Measurements from ENCODE around the gene MXRA7. TPM values are rescaled to one million over a fixed set of nuclear protein-coding genes. Genes with fewer than 3 reads are reported as not detected.

The MXRA7 gene
- total RNA-seq, 1 donor from 2014 or later: 411 TPM

- DNase-seq: no peak
- Histone ChIP-seq H3K9me3 (replicated peaks) (no peaks in the 10 kb centered on the region), H3K27me3 (ENCODE audit: low read depth) (no peaks in the 10 kb centered on the region), H3K4me3 (no peak overlapping the region), H3K4me1 (peaks cover 100% of the 10 kb centered on the region), H3K36me3 (peaks cover 34% of the 10 kb centered on the region), H3K27ac (replicated peaks) (peak overlapping the region; percentile 98)
- TF ChIP-seq CTCF (IDR thresholded peaks at IDR 0.05; ENCODE audit: borderline replicate concordance): no peak
- intact Hi-C loops (cut with micrococcal nuclease): no loop called here
These were observed 24.9 kb downstream of the MXRA7 start for GRCh38 chr17:76685846-76686245.

- no peak overlapping the region for H3K4me3 ChIP-seq
- H3K27me3 ChIP-seq (ENCODE audit: low read depth): no peaks in the 10 kb centered on the region
- H3K4me1 ChIP-seq: peaks cover 97% of the 10 kb centered on the region
- peak overlapping the region; percentile 98 for H3K27ac ChIP-seq (replicated peaks)
- no peak for TF ChIP-seq CTCF (IDR thresholded peaks at IDR 0.05; ENCODE audit: borderline replicate concordance)
- DNase-seq: no peak
- H3K36me3 ChIP-seq: peaks cover 38% of the 10 kb centered on the region
- no peaks in the 10 kb centered on the region for H3K9me3 ChIP-seq (replicated peaks)
- intact Hi-C loops (cut with micrococcal nuclease): no loop called here
These were observed 25.4 kb downstream of the MXRA7 start for GRCh38 chr17:76685366-76685765.

- Histone ChIP-seq H3K9me3 (replicated peaks) (no peaks in the 10 kb centered on the region), H3K27ac (replicated peaks) (peak overlapping the region; percentile 98), H3K36me3 (peaks cover 41% of the 10 kb centered on the region), H3K4me1 (peaks cover 91% of the 10 kb centered on the region), H3K27me3 (ENCODE audit: low read depth) (no peaks in the 10 kb centered on the region), H3K4me3 (no peak overlapping the region)
- DNase-seq: no peak
- TF ChIP-seq CTCF (IDR thresholded peaks at IDR 0.05; ENCODE audit: borderline replicate concordance): no peak
- intact Hi-C loops (cut with micrococcal nuclease): no loop called here
These were observed 26.0 kb downstream of the MXRA7 start for GRCh38 chr17:76684756-76685155.

GRCh38 chr17:76683921-76684745, 26.6 kb downstream of the MXRA7 start:
- H3K4me1 ChIP-seq: peaks cover 85% of the 10 kb centered on the region
- DNase-seq: no peak
- intact Hi-C loops (cut with micrococcal nuclease): no loop called here

GRCh38 chr17:76683011-76683755, 27.6 kb downstream of the MXRA7 start:
- Histone ChIP-seq H3K27ac (replicated peaks) (peak overlapping the region; percentile 98), H3K4me1 (peaks cover 75% of the 10 kb centered on the region), H3K4me3 (no peak overlapping the region), H3K36me3 (peaks cover 41% of the 10 kb centered on the region), H3K9me3 (replicated peaks) (no peaks in the 10 kb centered on the region), H3K27me3 (ENCODE audit: low read depth) (no peaks in the 10 kb centered on the region)
- intact Hi-C loops (cut with micrococcal nuclease): no loop called here
- peak; percentile 16 for TF ChIP-seq CTCF (IDR thresholded peaks at IDR 0.05; ENCODE audit: borderline replicate concordance)
- DNase-seq: no peak

More at GRCh38 chr17:76683921-76684745, 26.6 kb downstream of the MXRA7 start:
- Histone ChIP-seq H3K27ac (replicated peaks) (peak overlapping the region; percentile 98), H3K4me3 (no peak overlapping the region), H3K36me3 (peaks cover 41% of the 10 kb centered on the region), H3K9me3 (replicated peaks) (no peaks in the 10 kb centered on the region), H3K27me3 (ENCODE audit: low read depth) (no peaks in the 10 kb centered on the region)
- TF ChIP-seq CTCF (IDR thresholded peaks at IDR 0.05; ENCODE audit: borderline replicate concordance): no peak
